ENCODE measurements around the gene GCH1.

The GCH1 gene

DNA sequence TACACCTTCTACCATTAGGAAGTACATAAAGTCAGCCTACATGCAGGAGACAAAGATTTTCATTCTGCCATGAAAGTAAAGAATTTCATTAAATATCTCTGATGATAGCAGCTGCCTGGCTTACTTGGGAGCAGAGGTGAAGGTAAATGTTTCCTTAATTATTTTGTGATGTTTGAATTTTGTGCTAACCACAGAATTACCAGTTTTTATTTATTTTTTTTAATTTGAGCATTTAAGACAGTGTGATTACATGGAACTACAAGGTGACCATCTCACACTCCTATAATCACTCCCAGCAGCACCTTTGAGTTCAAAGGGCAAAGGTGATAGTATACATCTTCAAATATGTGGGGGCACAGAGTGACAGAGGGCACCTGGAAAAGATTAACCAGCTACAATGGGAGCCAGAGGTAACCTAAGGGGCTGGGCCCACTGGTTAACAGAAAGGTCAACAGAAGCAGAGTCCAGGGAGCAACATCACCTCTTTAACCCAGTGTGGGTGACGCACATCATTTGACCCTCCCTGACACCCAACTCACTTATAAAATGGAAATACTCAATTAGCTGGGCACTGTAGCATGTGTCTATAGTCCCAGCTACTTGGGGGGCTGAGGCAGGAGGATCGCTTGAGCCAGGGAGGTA lies 65.0 kb downstream of the GCH1 start:
- H3K36me3 Mint-ChIP-seq = peaks cover 14 to 27% of the 10 kb centered on the region in 2 donors
- H3K9me3 Mint-ChIP-seq = no peaks in the 10 kb centered on the region
- ATAC-seq (replicated peaks) (no peak), DNase-seq (no peak)
- no peaks in the 10 kb centered on the region for H3K27me3 Mint-ChIP-seq
- no peaks in the 10 kb centered on the region for H3K4me1 Mint-ChIP-seq
- no peak overlapping the region for H3K4me3 Mint-ChIP-seq
- H3K27ac Mint-ChIP-seq = no peak overlapping the region

DNA sequence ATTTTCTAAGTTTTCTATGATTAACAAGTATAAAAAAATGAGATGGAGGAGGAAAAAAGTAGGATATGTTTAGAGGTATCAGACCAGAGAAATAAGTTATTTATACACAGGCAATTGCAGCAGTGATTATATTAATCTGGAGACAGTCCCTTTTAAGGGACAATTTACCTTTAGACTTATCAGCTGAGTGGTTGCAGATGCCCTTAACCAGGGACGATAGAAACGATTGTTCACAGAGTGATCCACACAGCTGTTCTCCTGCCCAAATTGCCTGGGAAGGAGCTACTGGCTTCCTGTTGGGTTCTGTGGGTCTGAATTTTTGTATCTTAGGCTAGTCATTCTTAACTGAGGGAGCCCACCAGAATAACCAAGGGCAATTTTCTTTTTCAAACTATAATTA lies 66.4 kb downstream of the GCH1 start:
- H3K4me1 Mint-ChIP-seq = no peaks in the 10 kb centered on the region
- H3K9me3 Mint-ChIP-seq = peaks cover under 1 to 2% of the 10 kb centered on the region in 2 donors
- no peak overlapping the region for H3K4me3 Mint-ChIP-seq
- no peak for DNase-seq
- H3K27ac Mint-ChIP-seq = peak overlapping the region; percentile 42
- peaks cover 11 to 22% of the 10 kb centered on the region in 2 donors for H3K36me3 Mint-ChIP-seq
- no peak for ATAC-seq (replicated peaks)
- peaks cover 0 to 5% of the 10 kb centered on the region in 2 donors for H3K27me3 Mint-ChIP-seq

DNA sequence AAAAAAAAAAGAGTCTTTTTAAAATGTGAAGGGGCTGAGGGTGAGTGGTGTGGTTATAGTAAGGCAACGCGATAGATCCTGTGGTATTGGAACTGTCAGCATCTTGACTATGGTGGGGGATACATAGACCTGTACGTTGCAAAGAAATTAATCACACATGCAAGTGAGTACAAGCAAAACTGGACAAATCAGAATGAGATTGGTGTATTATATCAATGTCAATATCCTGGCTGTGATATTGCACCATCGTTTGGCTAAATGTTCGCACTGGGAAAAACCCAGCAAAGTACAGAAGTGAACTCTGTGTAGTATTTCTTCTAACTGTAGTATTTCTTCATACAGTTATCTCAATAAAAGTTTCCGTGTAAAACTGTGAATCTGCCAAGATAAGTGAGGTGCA lies 67.9 kb downstream of the GCH1 start:
- Mint-ChIP-seq H3K9me3 (peaks cover 7 to 8% of the 10 kb centered on the region in 2 donors), H3K27me3 (peaks cover 0 to 5% of the 10 kb centered on the region in 2 donors), H3K4me1 (no peaks in the 10 kb centered on the region), H3K4me3 (no peak overlapping the region), H3K36me3 (peaks cover 6 to 10% of the 10 kb centered on the region in 2 donors), H3K27ac (no peak overlapping the region)
- DNase-seq (no peak), ATAC-seq (replicated peaks) (no peak)

DNA sequence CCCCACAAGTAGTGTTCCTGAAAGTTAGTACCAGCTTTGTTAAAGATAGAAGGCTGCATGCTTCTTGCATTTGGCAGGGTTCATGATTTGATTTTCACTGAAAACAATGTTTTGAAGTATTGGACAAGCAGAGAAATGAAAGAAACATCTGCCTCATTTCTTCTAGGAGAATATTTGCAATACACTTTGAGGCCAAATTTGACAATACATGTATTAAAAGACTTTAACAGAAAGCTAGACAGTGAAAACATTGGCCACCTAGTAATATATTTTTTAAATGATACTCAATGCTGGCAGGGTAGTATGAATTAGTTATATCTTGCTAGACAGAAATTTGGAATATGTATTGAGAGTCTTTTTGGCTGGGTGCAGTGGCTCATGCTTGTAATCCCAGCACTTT lies 68.5 kb downstream of the GCH1 start:
- Mint-ChIP-seq H3K27ac (no peak overlapping the region), H3K27me3 (peaks cover 0 to 5% of the 10 kb centered on the region in 2 donors), H3K4me1 (no peaks in the 10 kb centered on the region), H3K4me3 (no peak overlapping the region), H3K36me3 (peaks cover 5 to 6% of the 10 kb centered on the region in 2 donors), H3K9me3 (peaks cover 7 to 8% of the 10 kb centered on the region in 2 donors)
- no peak for DNase-seq
- ATAC-seq (replicated peaks) = no peak

DNA sequence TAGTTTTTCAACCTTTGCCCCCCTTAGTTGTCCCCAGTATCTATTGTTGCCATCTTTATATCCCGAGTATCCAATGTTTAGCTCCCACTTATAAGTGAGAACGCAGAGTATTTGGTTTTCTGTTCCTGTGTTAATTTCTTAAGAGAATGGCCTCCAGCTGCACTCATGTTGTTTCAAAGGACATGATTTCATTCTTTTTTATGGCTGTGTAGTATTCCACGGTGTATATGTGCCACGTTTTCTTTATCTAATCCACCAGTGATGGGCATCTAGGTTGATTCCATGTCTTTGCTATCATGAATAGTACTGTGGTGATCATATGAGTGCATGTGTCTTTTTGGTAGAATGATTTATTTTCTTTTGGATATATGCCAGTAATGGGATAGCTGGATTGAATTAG lies 72.0 kb downstream of the GCH1 start:
- peaks cover 13 to 17% of the 10 kb centered on the region in 2 donors for H3K9me3 Mint-ChIP-seq
- H3K4me1 Mint-ChIP-seq = no peaks in the 10 kb centered on the region
- DNase-seq (no peak), ATAC-seq (replicated peaks) (no peak)
- no peak overlapping the region for H3K27ac Mint-ChIP-seq
- H3K4me3 Mint-ChIP-seq = no peak overlapping the region
- peaks cover 5% of the 10 kb centered on the region in 2 donors for H3K27me3 Mint-ChIP-seq
- H3K36me3 Mint-ChIP-seq = peaks cover 4 to 8% of the 10 kb centered on the region in 2 donors

DNA sequence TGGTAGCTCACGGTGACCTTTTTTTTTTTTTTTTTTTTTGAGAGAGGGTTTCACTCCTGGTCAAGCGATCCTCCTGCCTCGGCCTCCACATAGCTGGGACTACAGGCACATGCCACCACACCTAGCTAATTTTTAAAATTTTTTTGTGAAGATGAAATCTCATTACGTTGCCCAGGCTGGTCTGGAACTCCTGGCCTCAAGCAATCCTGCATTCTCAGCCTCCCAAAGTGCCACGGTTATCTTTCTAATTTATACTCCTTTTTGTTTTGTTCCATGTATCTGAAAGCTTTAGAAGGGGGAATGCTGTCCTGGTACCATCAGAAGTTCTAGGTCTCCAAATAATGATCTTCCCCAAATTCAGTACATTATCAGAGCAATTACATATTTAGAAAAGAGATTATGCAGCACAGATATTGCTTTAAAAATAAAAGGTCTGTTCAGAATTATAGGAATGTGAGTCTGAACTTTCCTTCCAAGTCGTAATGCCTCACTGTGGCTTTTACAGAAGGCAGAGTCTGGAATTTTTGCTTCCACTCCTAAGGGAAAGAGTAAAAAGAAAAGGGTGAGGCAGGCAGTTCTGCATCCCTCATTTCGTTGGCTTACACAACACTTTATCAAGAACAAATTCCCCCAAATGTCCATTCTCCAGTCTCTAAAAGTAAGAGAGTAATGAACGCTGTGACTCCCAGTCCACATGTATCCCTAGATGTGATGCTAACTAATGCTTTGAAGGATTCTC lies 73.0 kb downstream of the GCH1 start:
- DNase-seq (no peak), ATAC-seq (replicated peaks) (no peak)
- H3K9me3 Mint-ChIP-seq = peaks cover 19 to 22% of the 10 kb centered on the region in 2 donors
- H3K27ac Mint-ChIP-seq = no peak overlapping the region
- H3K36me3 Mint-ChIP-seq = peaks cover 6 to 12% of the 10 kb centered on the region in 2 donors
- no peak overlapping the region for H3K4me3 Mint-ChIP-seq
- H3K27me3 Mint-ChIP-seq = peaks cover 5% of the 10 kb centered on the region in 2 donors
- H3K4me1 Mint-ChIP-seq = no peaks in the 10 kb centered on the region

DNA sequence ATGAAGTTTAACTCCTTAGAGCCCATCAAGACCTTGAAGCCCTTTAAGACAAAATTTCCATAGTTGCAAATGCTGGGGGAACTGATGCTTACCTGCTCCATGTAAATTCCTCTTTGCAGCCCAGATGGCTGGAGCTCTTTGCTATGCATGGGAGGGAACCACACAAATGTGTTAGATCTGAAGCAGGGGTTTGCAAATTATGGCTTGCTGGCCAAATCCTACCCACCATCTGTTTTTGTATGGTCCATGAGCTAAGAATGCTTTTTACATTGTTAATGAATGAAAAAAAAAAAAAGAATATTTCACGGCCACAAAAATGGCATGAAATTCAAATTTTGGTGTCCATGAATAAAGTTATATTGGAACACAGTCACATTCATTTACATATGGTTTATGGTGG lies 74.6 kb downstream of the GCH1 start:
- Mint-ChIP-seq H3K4me3 (no peak overlapping the region), H3K4me1 (no peaks in the 10 kb centered on the region), H3K9me3 (peaks cover 26 to 33% of the 10 kb centered on the region in 2 donors), H3K27me3 (peaks cover 5% of the 10 kb centered on the region in 2 donors), H3K27ac (no peak overlapping the region), H3K36me3 (peaks cover 9 to 12% of the 10 kb centered on the region in 2 donors)
- no peak for DNase-seq
- no peak for ATAC-seq (replicated peaks)

DNA sequence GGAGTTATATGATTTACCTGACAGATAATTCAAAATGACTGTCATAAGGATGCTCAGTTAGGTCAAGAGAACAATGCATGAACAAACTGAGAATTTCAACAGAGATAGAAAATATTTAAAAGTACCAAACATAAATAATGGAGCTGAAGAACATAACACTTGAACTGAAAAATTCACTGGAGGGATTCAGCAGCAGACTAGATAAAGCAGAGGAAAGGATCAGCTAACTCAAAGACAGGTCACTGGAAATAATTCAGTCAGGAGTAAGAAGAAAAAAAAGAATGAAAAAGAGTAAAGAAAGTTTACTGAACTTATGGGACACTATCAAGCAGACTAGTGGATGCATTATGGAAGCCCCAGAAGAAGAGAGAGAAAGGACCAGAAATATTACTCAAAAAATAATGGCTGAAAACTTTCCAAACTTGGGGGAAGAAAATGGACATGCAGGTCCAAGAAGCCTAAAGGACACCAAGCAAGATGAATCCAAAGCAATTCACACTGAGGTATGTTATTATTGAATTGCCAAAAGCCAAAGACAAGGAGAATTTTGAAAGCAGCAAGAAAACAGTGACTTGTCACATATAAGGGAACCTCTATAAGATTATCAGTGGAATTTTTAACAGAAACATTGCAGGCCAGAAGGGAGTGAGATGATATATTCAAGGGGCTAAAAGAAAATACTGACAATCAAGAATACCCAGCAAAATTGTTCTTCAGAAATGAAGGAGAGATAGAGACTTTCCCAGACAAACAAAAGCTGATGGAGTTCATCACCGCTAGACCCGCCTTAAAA lies 78.7 kb downstream of the GCH1 start:
- Mint-ChIP-seq H3K36me3 (peaks cover 6 to 12% of the 10 kb centered on the region in 2 donors), H3K4me1 (no peaks in the 10 kb centered on the region), H3K27ac (no peak overlapping the region), H3K27me3 (peaks cover 0 to 12% of the 10 kb centered on the region in 2 donors), H3K9me3 (peaks cover 23 to 25% of the 10 kb centered on the region in 2 donors), H3K4me3 (no peak overlapping the region)
- DNase-seq (no peak), ATAC-seq (replicated peaks) (no peak)

DNA sequence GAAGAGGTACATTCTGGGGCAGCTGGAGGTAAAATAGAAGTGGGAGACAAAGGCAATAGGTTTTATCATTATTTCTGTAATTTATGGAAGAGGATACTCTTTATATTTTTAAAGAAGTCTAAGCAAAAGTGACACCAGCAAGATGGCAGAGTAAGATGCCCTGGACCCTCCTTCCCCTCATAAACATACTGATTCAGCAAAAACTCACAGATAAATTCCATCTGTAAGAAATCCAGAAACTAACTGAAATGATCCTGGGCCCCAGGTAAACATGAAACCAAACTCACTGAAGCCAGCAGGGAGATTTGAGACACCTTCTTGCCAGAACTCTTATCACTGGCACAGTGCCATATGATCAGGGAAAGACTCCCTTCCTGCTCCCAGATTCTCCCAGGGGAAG lies 79.9 kb downstream of the GCH1 start:
- peaks cover 23 to 25% of the 10 kb centered on the region in 2 donors for H3K9me3 Mint-ChIP-seq
- no peaks in the 10 kb centered on the region for H3K4me1 Mint-ChIP-seq
- no peak overlapping the region for H3K27ac Mint-ChIP-seq
- no peak overlapping the region for H3K4me3 Mint-ChIP-seq
- no peak for DNase-seq
- ATAC-seq (replicated peaks) = no peak
- H3K36me3 Mint-ChIP-seq = peaks cover 6 to 12% of the 10 kb centered on the region in 2 donors
- H3K27me3 Mint-ChIP-seq = peaks cover 0 to 12% of the 10 kb centered on the region in 2 donors

DNA sequence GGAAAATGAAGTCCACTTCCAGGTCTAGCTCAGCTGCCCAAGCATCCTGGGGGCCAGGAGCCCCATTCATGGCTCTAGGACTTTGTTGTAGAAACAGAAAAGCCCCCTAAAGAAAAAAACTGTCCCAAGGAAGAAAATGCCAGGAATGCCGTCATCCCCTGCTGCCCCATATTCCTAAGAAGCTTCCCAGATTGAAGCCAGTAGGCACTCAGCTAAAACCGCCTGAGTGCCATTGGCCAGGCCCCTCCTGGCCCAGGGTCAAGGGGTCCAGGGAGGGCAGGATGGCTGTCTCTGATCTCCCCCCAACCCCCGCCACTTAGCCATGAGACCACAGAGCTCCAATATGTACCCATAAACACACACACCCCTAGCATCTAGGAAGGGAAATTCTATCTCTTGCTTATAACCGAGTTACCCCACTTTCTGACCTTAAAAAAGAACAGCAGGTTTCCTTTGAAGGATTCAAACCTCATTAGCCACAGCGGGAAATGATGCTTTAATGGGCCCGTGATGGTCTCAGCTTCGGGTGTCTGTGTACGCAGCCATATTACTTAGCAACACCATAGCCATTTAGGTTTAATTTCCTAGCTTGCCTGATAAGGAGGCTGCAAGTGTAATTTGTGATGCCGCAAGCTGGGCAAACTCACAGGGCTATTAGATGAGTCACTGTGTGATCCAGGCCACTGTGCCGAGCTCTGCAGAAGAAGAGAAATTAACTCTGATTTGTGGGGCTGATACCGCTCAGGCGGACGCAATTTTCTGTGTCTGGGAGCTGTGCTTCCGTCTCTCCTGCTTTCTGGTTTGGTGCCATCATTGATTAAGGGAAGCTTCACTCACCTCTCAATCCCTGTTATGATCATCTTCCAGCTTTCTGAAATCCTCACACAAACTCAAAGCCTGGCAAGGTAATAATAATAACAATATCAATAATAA lies 84.2 kb downstream of the GCH1 start:
- Mint-ChIP-seq H3K4me3 (no peak overlapping the region), H3K27ac (no peak overlapping the region), H3K4me1 (no peaks in the 10 kb centered on the region), H3K27me3 (peaks cover 0 to 7% of the 10 kb centered on the region in 2 donors), H3K36me3 (peaks cover 0 to 1% of the 10 kb centered on the region in 2 donors), H3K9me3 (peaks cover 0 to 4% of the 10 kb centered on the region in 2 donors)
- no peak for ATAC-seq (replicated peaks)
- no peak for DNase-seq

DNA sequence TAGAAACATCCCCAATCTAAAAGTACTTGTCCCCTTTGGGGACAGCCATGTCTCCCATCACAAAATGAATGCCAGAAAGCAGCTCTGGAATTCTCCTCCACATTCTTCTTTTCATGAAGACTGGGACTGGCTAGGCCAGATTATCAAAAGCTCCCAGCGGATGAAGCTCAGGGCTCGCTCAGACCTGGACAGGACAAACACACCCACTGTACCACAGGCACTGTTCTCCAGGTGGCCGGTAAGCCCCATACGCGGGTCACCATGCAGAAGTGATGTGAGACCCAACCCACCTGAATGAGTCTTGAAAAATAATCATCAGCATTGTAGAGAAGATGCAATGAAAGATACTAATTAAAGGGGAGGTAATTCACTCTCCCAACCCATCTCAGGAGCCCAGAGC lies 85.1 kb downstream of the GCH1 start:
- Mint-ChIP-seq H3K36me3 (peaks cover 0 to under 1% of the 10 kb centered on the region in 2 donors), H3K9me3 (peaks cover 0 to 3% of the 10 kb centered on the region in 2 donors), H3K4me1 (peaks cover 0 to 2% of the 10 kb centered on the region in 2 donors), H3K27me3 (peaks cover 0 to 7% of the 10 kb centered on the region in 2 donors), H3K27ac (no peak overlapping the region), H3K4me3 (no peak overlapping the region)
- no peak for DNase-seq
- no peak for ATAC-seq (replicated peaks)

DNA sequence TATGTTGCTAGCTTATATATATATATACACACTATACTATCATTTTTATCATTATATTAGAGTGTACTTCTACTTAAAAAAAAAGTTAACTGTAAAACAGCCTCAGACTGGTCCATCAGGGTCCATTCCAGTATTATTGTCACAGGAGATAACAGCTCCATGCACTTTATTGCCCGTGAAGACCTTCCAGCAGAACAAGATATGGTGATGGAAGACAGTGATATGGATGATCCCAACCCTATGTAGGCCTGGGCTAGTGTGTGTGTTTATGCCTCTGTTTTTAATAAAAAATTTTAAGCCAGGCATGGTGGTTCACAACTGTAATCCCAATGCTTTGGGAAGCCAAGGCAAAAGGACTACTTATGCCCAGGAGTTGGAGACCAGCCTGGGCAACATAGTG lies 86.2 kb downstream of the GCH1 start:
- no peak for ATAC-seq (replicated peaks)
- Mint-ChIP-seq H3K9me3 (no peaks in the 10 kb centered on the region), H3K4me3 (no peak overlapping the region), H3K27me3 (peaks cover 0 to 7% of the 10 kb centered on the region in 2 donors), H3K4me1 (peaks cover 0 to 2% of the 10 kb centered on the region in 2 donors), H3K36me3 (no peaks in the 10 kb centered on the region), H3K27ac (no peak overlapping the region)
- DNase-seq = no peak

DNA sequence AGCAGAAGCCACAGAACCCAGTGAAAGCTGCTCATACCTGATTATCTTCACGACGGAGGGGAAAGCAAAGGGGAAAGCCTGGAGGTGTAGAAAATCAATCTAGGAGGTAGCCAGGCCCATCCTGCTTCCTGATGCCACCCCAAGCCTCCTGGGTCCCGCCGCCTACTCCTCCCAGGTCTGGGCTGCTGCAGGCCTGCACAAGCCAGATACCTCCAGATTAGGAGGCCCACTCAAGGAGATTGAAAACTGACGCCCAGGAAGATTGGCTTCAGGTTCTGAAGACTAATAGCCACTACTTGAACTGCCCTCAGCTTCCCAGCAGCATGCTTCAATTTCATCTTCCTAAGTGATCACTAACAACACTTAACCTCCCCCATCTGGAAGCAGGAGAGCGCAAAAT lies 87.1 kb downstream of the GCH1 start:
- no peak overlapping the region for H3K4me3 Mint-ChIP-seq
- no peaks in the 10 kb centered on the region for H3K36me3 Mint-ChIP-seq
- H3K27me3 Mint-ChIP-seq = peaks cover 0 to 11% of the 10 kb centered on the region in 2 donors
- ATAC-seq (replicated peaks) (no peak), DNase-seq (no peak)
- peaks cover 0 to 2% of the 10 kb centered on the region in 2 donors for H3K4me1 Mint-ChIP-seq
- H3K9me3 Mint-ChIP-seq = no peaks in the 10 kb centered on the region
- H3K27ac Mint-ChIP-seq = no peak overlapping the region

Data from stimulated activated naive B cell treated with anti-CD40 and anti-IgM and Interleukin-4, amounts not matched to agents 10 μg/mL and 1 μg/mL and 100 μg/mL, for 72 hours (primary cell).